GM06990 (cell line): ENCODE results near the gene LZIC.

Experiments
- DNase-seq: peaks from one replicate; pipeline ENCODE4 v3.0.0-alpha.2; 2011; ENCODE audit not compliant: insufficient read length; ENCODE audit errors: extremely low read depth
- H3K27me3 ChIP-seq: replicated peaks from 2 replicates; pipeline ENCODE4 v1.6.0; 2011; ENCODE audit warnings: low read length; ENCODE audit not compliant: control insufficient read depth, insufficient read depth
- H3K36me3 ChIP-seq: 2 replicates; pipeline ENCODE4 v1.5.1; 2011; ENCODE audit warnings: low read length; ENCODE audit not compliant: control insufficient read depth, insufficient read depth
- H3K4me3 ChIP-seq: replicated peaks from 2 replicates; pipeline ENCODE4 v1.5.1; 2011; ENCODE audit warnings: low read depth, mild to moderate bottlenecking, control low read depth, low read length
- CTCF ChIP-seq: IDR thresholded peaks from 2 replicates; pipeline ENCODE4 v1.5.1; 2011; ENCODE audit warnings: low read length, control low read depth, mild to moderate bottlenecking, inconsistent platforms; ENCODE audit not compliant: insufficient read depth, poor library complexity, severe bottlenecking

Gene LZIC

DNA sequence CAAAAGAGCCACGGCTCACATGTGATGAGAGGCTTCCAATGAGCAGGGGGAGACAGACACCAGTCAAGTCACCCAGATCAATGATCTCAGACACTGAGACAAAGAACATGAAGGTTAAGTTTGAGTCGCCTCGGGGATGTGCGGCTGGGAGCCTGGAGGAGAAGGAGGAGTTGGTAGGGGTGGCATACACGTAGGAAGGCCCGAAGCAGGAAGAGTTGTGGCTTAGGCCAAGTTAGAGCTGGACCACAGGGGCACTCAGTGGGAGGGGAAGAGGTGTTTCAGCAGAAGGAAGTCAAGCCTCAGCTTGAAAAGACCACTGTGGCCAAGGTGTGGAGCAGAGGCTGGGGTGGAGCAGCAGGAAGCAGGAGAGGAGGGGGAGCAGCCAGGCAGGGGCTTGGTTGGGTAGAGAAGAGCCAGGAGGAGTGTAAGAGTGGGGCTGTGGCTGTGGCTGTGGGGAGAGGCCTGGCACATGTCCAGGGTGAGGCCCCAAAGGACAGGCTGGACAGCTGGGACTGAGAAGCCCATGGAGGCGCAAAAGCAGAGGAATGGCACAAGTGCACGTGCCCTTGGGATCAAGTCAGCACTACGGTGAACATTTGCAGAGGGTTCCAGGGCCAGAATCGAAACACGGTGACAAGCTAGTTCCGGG, 60.8 kb downstream of the LZIC start:
- Histone ChIP-seq H3K36me3 (no peaks in the 10 kb centered on the region; the same call in 1 of the 2 replicates), H3K4me3 (no peak overlapping the region), H3K27me3 (no peaks in the 10 kb centered on the region)
- no peak for TF ChIP-seq CTCF
- DNase-seq = no peak

GRCh38 chr1:9881838-9882249, 61.3 kb downstream of the LZIC start:
- DNase-seq = no peak

More at GRCh38 chr1:9881838-9882249, 61.3 kb downstream of the LZIC start:
- Histone ChIP-seq H3K4me3 (no peak overlapping the region), H3K27me3 (no peaks in the 10 kb centered on the region), H3K36me3 (no peaks in the 10 kb centered on the region; the same call in 1 of the 2 replicates)
- no peak for TF ChIP-seq CTCF
